T47D (cell line): ENCODE measurements around the gene GRM4.

ENCODE experiments used
- DNase-seq, 2 experiments: peaks; one replicate each; pipeline versions ENCODE4 v3.0.0 to v3.0.0-alpha.2; 2011 to 2012; ENCODE audit warnings: low read depth in 1 of 2, low spot score in 1 of 2
- JUND ChIP-seq: IDR thresholded peaks from 2 replicates; pipeline ENCODE4 v1.6.1; 2012; ENCODE audit warnings: low read depth
- in situ Hi-C: cut with HindIII; loops from 2 replicates; pipeline ENCODE4 v1.10.0; 2016; ENCODE audit warnings: low sequenced_read_pairs, low pct_unique_long_range_greater_than_20kb

Gene GRM4

GRCh38 chr6:33976437-33977360 is 169.2 kb downstream of the GRM4 start:
- TF ChIP-seq JUND, result no peak
- DNase-seq, result no peak
- in situ Hi-C loops, result no loop called here

DNA sequence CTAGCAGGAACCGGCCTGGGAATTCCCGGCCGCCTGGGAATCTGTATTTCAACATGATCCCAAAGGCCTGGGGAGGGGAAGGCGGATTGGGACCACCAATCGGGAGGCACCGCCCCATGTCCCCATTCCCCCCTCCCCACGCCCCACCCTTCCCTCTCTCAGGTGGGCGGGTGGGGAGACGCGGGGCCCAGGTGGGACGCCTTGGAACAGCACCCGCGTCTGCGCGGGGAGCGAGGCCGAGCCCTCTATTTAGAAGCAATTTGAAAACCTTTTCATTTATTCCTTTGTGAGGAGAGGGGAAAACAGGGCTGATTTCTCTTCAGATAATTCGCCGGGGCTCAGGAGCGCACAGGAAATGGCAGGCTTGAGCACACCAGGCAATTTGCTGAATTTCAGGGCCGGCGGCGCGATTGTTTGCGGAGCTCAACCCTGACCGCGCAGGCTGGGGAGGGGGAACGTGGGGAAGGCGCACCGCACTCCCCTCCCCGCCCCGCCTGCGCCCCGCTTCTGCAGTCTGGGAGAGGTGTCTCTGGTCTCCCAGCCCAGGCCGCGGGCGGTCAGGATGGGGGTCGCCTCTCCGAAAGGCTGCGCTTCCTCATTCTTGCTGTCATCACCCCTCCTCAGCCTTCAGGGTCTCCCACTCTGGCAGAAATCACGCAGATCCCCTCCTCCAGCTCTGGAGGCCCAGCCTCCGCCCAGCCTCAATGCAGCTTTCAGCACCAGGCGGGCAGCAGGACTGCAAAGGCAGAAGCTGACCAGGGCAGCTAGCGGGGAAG is 170.0 kb downstream of the GRM4 start:
- in situ Hi-C loops, result no loop called here
- DNase-seq, result no peak

GRCh38 chr6:33974471-33974870 is 171.4 kb downstream of the GRM4 start:
- no peak for TF ChIP-seq JUND
- in situ Hi-C loops, result no loop called here
- no peak for DNase-seq

More for the DNA sequence above, 170.0 kb downstream of the GRM4 start:
- no peak for TF ChIP-seq JUND

DNA sequence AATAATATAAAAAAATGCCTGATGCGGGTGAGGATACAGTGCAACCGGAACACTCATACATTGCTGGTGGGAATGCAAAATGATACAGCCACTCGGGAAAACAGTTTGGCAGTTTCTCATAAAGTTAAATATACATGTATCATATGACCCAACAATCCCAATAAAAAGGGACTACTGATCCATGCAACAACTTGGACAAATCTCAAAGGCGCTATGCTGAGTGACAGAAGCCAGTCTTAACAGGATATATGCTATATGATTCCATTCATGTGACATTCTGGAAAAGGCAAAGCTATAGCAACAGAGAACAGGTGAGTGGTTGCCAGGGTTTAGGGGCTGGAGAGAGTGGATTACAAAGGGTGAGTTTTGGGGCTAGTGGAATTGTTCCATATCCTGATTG is 171.9 kb downstream of the GRM4 start:
- TF ChIP-seq JUND, result no peak
- no peak for DNase-seq
- in situ Hi-C loops, result no loop called here

DNA sequence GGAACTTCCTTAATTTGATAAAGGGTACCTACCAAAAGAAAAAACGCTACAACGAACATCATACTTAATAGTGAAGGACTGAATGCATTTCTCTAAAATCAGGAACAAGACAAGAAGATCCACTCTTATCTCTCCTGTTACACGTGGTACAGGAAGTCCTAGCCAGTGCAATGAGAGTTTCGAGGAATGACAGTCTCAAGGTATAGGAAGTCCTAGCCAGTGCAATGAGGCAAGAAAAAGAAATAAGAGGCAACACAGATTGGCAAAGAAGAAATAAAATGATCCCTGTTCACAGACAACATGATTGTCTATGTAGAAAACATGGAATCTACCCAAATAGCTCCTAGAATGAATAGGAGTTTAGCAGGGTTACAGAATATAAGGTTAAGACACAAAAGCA is 174.3 kb downstream of the GRM4 start:
- TF ChIP-seq JUND, result no peak
- no peak for DNase-seq
- in situ Hi-C loops, result no loop called here
